ENCODE data around the gene NHLH1.

- TF ChIP-seq EZH2 (IDR thresholded peaks at IDR 0.05; ENCODE audit: borderline replicate concordance, insufficient read depth, low read depth, low read length, poor library complexity, severe bottlenecking), result no peak
- no peak for TF ChIP-seq CTCF (IDR thresholded peaks at IDR 0.05)
These were observed 27.8 kb downstream of the NHLH1 start for GRCh38 chr1:160394673-160395072.

All from B cell (primary cell).